ENCODE measurements around the gene CCDC9.
A peak's percentile ranks its signal among the peaks of the same experiment; 100 is the strongest.

Gene CCDC9

GRCh38 chr19:47221890-47222289 lies 34.4 kb upstream of the CCDC9 start:
- TF ChIP-seq, protein P1, sequence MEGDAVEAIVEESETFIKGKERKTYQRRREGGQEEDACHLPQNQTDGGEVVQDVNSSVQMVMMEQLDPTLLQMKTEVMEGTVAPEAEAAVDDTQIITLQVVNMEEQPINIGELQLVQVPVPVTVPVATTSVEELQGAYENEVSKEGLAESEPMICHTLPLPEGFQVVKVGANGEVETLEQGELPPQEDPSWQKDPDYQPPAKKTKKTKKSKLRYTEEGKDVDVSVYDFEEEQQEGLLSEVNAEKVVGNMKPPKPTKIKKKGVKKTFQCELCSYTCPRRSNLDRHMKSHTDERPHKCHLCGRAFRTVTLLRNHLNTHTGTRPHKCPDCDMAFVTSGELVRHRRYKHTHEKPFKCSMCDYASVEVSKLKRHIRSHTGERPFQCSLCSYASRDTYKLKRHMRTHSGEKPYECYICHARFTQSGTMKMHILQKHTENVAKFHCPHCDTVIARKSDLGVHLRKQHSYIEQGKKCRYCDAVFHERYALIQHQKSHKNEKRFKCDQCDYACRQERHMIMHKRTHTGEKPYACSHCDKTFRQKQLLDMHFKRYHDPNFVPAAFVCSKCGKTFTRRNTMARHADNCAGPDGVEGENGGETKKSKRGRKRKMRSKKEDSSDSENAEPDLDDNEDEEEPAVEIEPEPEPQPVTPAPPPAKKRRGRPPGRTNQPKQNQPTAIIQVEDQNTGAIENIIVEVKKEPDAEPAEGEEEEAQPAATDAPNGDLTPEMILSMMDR (conservative IDR thresholded peaks at IDR 0.05; ENCODE audit: low read length): no peak
- H3K4me3 ChIP-seq (ENCODE audit: low read length): no peak overlapping the region
- no peak for DNase-seq (ENCODE audit: low read depth)

DNA sequence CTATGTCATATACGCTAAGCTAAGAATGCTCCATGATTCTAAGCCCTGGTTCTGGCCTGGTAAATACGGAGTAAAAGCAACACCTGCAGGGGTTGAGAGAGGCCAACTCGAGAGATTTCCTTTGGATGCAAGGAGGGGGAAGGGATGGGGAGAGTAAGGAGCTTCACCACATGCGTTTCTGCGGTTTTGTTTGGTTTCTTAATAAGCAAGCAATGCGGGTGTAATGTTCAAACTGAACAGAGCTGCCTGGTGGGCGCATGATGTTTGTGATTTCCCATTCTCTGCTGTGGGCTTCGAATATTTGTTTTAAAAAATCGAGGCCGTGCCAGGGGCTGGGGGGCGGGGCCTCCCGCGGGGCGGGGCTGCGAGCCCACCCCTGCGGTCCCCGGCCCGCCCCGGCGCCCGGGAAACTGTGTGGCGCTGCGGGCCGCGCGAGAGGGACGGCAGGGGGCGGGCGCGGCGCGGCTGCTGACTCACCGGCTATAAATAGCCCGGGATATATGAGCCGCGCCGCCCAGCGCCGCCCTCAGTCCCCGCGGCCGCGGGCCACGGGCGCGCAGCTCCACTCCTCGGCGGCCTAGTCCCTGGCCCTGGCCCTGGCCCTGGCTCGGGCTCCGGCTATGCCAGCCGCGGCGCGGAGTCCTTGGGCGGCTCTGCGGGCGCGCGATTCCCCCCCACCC lies 30.4 kb upstream of the CCDC9 start:
- TF ChIP-seq, protein P1 (conservative IDR thresholded peaks at IDR 0.05; ENCODE audit: low read length): peak; percentile 0; the same call in 1 of the 2 replicates
- peak overlapping the region; percentile 100 for H3K4me3 ChIP-seq (ENCODE audit: low read length)
- DNase-seq (ENCODE audit: low read depth): peak; percentile 87

- DNase-seq (ENCODE audit: low read depth): peak; percentile 93
- TF ChIP-seq, protein P1 (conservative IDR thresholded peaks at IDR 0.05; ENCODE audit: low read length): 0 out of 2 replicates have a peak, but pooled peaks have one; percentile 7
- peak overlapping the region; percentile 100 for H3K4me3 ChIP-seq (ENCODE audit: low read length)
Observed at GRCh38 chr19:47226426-47227351, 29.6 kb upstream of the CCDC9 start.

DNA sequence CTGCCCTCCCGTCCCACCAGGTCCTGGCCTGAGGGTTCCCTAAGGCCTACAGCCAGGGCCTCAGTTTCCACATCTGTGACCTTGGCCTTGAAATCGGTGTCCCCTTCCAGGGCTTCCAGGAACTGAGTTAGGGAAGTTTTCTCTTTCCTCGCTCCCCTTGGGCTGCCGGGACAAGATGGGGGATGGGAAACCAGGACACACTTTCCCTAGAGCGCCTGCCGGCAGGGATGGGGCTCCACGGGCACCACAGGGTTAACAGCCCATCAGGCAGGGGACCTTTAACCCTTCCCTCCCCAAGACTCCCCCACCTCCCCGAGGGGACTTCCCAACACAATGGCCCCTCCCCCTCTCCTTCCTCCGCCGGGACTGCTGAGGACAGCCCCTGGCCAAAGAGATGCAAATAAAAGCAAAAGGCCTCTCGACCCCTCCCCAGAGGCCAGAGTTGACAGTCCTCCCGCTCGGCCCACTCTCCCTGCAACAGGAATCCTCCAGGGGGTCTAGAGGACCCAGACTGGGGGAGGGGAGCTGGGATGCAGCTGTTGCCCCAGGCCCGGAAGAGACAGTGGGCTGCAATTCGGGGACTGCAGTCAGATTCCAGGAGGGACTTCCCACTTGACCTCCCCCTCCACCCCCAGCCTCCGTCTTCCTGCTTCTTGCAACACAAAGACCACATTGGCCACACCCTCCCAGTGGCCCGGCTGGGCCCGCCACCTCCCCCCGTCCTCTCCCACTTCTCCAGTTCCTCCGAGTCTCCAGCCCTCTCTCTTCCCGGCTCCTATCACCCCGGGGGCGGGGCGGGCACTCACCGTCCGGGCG lies 28.8 kb upstream of the CCDC9 start:
- TF ChIP-seq, protein P1 (conservative IDR thresholded peaks at IDR 0.05; ENCODE audit: low read length): no peak; the same call in 1 of the 2 replicates
- peak overlapping the region; percentile 100 for H3K4me3 ChIP-seq (ENCODE audit: low read length)
- peak; percentile 97 for DNase-seq (ENCODE audit: low read depth)

DNA sequence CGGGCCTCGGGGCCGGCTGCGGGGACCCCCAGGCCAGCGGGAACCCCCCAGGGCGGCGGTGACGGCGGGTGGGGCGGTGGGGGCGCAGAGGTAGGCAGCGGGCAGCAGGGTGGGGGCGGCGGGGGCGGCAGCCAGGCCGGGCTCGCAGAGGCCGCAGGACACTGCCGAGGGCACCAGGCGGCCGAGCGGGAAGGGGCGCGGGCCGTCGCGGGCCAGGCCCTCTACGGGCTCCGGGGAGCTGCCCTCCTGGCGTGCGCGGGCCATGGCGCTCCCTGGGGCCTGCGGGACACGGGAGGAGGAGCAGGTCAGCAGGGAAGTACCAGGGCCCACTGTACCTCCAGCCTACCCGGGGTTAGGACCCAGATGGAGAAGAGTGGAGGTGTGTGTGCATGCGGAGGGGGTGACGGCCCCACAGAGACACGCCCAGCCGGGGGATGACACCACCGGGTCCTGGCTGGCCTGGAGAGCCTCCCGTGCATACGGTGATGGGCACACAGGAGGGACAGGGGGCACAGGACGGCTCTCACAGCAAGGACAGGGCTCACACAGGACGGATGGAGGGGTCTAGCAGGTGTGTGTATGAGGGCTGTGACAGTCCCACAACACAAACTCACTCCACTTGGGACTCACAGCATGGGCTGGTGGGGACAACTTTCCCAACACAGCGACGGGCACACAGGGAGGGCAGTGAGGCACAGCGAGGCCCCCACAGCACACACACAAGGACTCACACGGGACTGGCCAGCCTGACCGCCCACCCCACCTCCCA lies 28.0 kb upstream of the CCDC9 start:
- DNase-seq (ENCODE audit: low read depth): peak; percentile 48
- H3K4me3 ChIP-seq (ENCODE audit: low read length): peak overlapping the region; percentile 100
- TF ChIP-seq, protein P1 (conservative IDR thresholded peaks at IDR 0.05; ENCODE audit: low read length): no peak
